Loucy (cell line): ENCODE data around the gene PLXNB2.

Experiments
- H2AFZ ChIP-seq: fragments of 200-600 bp; sonication (generic); 2 replicates; pipeline ENCODE4 v1.6.0; 2016; ENCODE audit warnings: antibody characterized with exemption, mild to moderate bottlenecking, low read length, moderate library complexity
- H3F3A ChIP-seq: fragments of 200-600 bp; 2 replicates; pipeline ENCODE4 v1.6.0; 2016; ENCODE audit warnings: antibody characterized with exemption, low read depth, mild to moderate bottlenecking
- H3K27me3 ChIP-seq: fragments of 200-600 bp; sonication (generic); 2 replicates; pipeline ENCODE4 v1.6.1; 2014; ENCODE audit warnings: low read length, mild to moderate bottlenecking; ENCODE audit not compliant: insufficient read depth, poor library complexity, severe bottlenecking
- H3K36me3 ChIP-seq: fragments of 200-600 bp; sonication (generic); 2 replicates; pipeline ENCODE4 v1.6.1; 2016; ENCODE audit warnings: low read length; ENCODE audit not compliant: insufficient read depth
- H3K4me1 ChIP-seq: fragments of 200-600 bp; sonication (generic); 2 replicates; pipeline ENCODE4 v1.5.1; 2014; ENCODE audit warnings: low read length, mild to moderate bottlenecking; ENCODE audit not compliant: insufficient read depth, poor library complexity, severe bottlenecking
- H3K4me2 ChIP-seq: fragments of 200-600 bp; sonication (generic); 2 replicates; pipeline ENCODE4 v1.6.0; 2014; ENCODE audit warnings: antibody characterized with exemption, low read length, low read depth, mild to moderate bottlenecking; ENCODE audit not compliant: poor library complexity, severe bottlenecking
- H3K4me3 ChIP-seq: fragments of 200-600 bp; sonication (generic); 2 replicates; pipeline ENCODE4 v1.5.1; 2014; ENCODE audit warnings: low read length, mild to moderate bottlenecking, mixed read lengths; ENCODE audit not compliant: poor library complexity, severe bottlenecking
- H3K79me2 ChIP-seq: fragments of 200-600 bp; sonication (generic); 2 replicates; pipeline ENCODE4 v1.6.1; 2014; ENCODE audit warnings: low read length; ENCODE audit not compliant: insufficient read depth
- H3K9ac ChIP-seq: fragments of 200-600 bp; sonication (generic); 2 replicates; pipeline ENCODE4 v1.6.0; 2014; ENCODE audit warnings: mild to moderate bottlenecking, low read depth, low read length, moderate library complexity; ENCODE audit not compliant: poor library complexity, severe bottlenecking
- H3K9me2 ChIP-seq: fragments of 200-600 bp; sonication (generic); replicated peaks from 2 replicates; pipeline ENCODE4 v1.6.1; 2016; ENCODE audit warnings: low read depth, low read length, mixed read lengths
- H3K9me3 ChIP-seq: fragments of 200-600 bp; sonication (generic); 2 replicates; pipeline ENCODE4 v1.6.1; 2014; ENCODE audit warnings: mild to moderate bottlenecking, antibody characterized with exemption, low read length, low read depth; ENCODE audit not compliant: insufficient read depth
- H4K20me1 ChIP-seq: fragments of 200-600 bp; sonication (generic); 2 replicates; pipeline ENCODE4 v1.6.0; 2014; ENCODE audit warnings: antibody characterized with exemption, low read length, mild to moderate bottlenecking; ENCODE audit not compliant: insufficient read depth, poor library complexity, severe bottlenecking
- EZH2phosphoT487 ChIP-seq: fragments of 200-600 bp; IDR thresholded peaks from 2 replicates; pipeline ENCODE4 v1.6.1; 2018; ENCODE audit warnings: antibody characterized with exemption, mild to moderate bottlenecking, moderate library complexity, borderline replicate concordance
- TF ChIP-seq, protein P1 (sequence below): fragments of 200-600 bp; sonication (generic); conservative IDR thresholded peaks from 2 replicates; pipeline ENCODE4 v1.5.1; 2014; ENCODE audit warnings: mild to moderate bottlenecking, antibody characterized with exemption, low read length

The PLXNB2 gene

DNA sequence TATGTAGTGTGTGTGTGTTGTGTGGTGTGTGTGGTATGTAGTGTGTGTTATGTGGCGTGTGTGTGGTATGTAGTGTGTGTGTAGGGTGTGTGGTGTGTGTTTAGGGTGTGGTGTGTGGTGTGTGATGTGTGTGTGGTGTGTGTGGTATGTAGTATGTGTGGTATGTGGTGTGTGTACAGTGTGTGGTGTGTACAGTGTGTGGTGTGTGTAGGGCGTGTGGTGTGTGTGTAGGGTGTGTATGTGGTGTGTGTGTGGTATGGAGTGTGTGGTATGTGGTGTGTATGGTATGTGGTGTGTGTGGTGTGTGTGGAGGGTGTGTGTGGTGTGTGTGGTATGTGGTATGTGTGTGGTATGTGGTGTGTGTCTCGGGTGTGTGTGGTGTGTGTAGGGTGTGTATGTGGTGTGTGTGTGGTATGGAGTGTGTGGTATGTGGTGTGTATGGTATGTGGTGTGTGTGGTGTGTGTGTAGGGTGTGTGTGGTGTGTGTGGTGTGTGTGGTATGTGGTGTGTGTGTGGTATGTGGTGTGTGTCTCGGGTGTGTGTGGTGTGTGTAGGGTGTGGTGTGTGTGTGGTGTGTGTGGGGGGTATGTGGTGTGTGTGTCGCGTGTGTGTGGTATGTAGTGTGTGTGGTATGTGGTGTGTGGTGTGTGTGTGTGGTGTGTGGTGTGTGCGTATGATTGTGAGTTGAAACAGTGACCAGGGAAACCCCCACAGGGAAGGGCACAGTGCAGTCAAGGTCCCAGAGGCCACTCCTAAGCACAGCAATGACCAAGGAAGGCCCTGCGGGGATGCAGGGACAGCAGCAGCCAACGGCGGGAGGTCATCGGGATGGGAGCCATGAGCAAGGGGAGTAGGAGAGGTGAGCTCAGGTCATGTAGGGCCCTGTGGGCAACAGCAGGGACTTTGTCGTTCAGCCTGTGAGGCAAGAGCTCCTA is 32.8 kb upstream of the PLXNB2 start:
- Histone ChIP-seq H2AFZ (no peak overlapping the region), H3K9ac (no peak overlapping the region), H3K4me2 (no peak overlapping the region), H3K36me3 (no peaks in the 10 kb centered on the region), H3K9me3 (no peaks in the 10 kb centered on the region), H3K4me3 (no peak overlapping the region), H3F3A (peaks cover 7% of the 10 kb centered on the region; the same call in 1 of the 2 replicates), H3K27me3 (no peaks in the 10 kb centered on the region), H3K9me2 (no peaks in the 10 kb centered on the region), H3K79me2 (peaks cover 4% of the 10 kb centered on the region), H4K20me1 (no peaks in the 10 kb centered on the region), H3K4me1 (peaks cover 7% of the 10 kb centered on the region)
- TF ChIP-seq, protein P1, sequence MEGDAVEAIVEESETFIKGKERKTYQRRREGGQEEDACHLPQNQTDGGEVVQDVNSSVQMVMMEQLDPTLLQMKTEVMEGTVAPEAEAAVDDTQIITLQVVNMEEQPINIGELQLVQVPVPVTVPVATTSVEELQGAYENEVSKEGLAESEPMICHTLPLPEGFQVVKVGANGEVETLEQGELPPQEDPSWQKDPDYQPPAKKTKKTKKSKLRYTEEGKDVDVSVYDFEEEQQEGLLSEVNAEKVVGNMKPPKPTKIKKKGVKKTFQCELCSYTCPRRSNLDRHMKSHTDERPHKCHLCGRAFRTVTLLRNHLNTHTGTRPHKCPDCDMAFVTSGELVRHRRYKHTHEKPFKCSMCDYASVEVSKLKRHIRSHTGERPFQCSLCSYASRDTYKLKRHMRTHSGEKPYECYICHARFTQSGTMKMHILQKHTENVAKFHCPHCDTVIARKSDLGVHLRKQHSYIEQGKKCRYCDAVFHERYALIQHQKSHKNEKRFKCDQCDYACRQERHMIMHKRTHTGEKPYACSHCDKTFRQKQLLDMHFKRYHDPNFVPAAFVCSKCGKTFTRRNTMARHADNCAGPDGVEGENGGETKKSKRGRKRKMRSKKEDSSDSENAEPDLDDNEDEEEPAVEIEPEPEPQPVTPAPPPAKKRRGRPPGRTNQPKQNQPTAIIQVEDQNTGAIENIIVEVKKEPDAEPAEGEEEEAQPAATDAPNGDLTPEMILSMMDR = no peak
- no peak for TF ChIP-seq EZH2phosphoT487

DNA sequence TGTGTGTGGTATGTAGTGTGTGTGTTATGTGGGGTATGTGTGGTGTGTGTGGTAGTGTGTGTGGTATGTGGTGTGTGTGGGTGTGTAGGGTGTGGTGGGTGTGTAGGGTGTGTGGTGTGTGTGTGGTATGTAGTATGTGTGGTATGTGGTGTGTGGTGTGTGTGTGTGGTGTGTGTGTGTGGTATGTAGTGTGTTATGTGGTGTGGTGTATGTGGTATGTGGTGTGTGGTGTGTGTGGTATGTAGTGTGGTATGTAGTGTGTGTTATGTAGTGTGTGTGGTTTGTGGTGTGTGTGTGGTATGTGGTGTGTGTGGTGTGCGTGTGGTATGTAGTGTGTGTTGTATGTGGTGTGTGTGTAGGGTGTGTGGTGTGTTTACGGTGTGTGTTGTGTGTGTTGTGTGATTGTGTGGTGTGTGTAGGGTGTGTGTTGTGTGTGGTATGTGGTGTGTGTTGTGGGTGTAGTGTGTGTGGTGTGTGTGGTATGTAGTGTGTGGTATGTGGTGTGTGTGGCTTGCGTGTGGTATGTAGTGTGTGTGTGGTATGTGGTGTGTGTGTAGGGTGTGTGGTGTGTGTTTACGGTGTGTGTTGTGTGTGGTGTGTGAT is 31.5 kb upstream of the PLXNB2 start:
- no peak overlapping the region for H3K4me2 ChIP-seq
- no peak for TF ChIP-seq EZH2phosphoT487
- TF ChIP-seq, protein P1 = no peak
- peaks cover 7% of the 10 kb centered on the region; the same call in 1 of the 2 replicates for H3F3A ChIP-seq

DNA sequence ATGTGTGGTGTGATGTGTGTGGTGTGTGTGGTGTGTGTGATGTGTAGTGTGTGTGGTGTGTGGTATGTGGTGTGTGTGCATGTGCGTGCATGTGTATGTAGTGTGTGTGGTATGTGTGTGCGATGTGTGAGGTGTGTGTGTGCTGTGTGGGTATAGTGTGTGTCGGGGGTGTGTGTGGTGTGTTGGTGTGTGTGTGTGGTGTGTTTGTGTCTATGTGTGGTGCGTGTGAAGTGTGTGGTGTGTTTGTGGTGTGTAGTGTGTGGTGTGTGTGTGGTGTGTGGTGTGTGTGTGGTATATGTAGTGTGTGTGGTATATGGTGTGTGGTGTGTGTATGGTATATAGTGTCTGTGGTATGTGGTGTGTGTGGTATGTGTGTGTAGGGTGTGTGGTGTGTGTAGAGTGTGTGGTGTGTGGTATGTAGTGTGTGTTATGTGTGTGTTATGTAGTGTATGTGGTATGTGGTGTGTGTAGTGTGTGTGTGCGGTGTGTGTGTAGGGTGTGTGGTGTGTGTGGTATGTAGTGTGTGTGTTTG is 30.7 kb upstream of the PLXNB2 start:
- H3K9me3 ChIP-seq = no peaks in the 10 kb centered on the region
- H3F3A ChIP-seq = peaks cover 7% of the 10 kb centered on the region; the same call in 1 of the 2 replicates
- no peak overlapping the region for H3K9ac ChIP-seq
- peaks cover 7% of the 10 kb centered on the region for H3K4me1 ChIP-seq
- H4K20me1 ChIP-seq = no peaks in the 10 kb centered on the region
- H3K27me3 ChIP-seq = no peaks in the 10 kb centered on the region
- no peaks in the 10 kb centered on the region for H3K9me2 ChIP-seq
- no peak overlapping the region for H2AFZ ChIP-seq
- no peak overlapping the region for H3K4me2 ChIP-seq
- H3K79me2 ChIP-seq = no peaks in the 10 kb centered on the region
- TF ChIP-seq, protein P1 = no peak
- TF ChIP-seq EZH2phosphoT487 = no peak
- H3K4me3 ChIP-seq = no peak overlapping the region
- H3K36me3 ChIP-seq = no peaks in the 10 kb centered on the region

More for the DNA sequence above, 31.5 kb upstream of the PLXNB2 start:
- Histone ChIP-seq H4K20me1 (no peaks in the 10 kb centered on the region), H2AFZ (no peak overlapping the region), H3K9ac (no peak overlapping the region), H3K9me2 (no peaks in the 10 kb centered on the region), H3K36me3 (no peaks in the 10 kb centered on the region), H3K4me1 (peaks cover 7% of the 10 kb centered on the region), H3K9me3 (no peaks in the 10 kb centered on the region), H3K27me3 (no peaks in the 10 kb centered on the region), H3K79me2 (peaks cover 4% of the 10 kb centered on the region), H3K4me3 (no peak overlapping the region)
